IPS-NIHi7 (cell line): ENCODE data around the gene DCC.
A peak's percentile ranks its signal among the peaks of the same experiment; 100 is the strongest.

Experiments
- DNase-seq: peaks from one replicate; pipeline ENCODE4 v3.0.0; 2012; ENCODE audit warnings: mixed read lengths; ENCODE audit errors: extremely low spot score

DCC gene

DNA sequence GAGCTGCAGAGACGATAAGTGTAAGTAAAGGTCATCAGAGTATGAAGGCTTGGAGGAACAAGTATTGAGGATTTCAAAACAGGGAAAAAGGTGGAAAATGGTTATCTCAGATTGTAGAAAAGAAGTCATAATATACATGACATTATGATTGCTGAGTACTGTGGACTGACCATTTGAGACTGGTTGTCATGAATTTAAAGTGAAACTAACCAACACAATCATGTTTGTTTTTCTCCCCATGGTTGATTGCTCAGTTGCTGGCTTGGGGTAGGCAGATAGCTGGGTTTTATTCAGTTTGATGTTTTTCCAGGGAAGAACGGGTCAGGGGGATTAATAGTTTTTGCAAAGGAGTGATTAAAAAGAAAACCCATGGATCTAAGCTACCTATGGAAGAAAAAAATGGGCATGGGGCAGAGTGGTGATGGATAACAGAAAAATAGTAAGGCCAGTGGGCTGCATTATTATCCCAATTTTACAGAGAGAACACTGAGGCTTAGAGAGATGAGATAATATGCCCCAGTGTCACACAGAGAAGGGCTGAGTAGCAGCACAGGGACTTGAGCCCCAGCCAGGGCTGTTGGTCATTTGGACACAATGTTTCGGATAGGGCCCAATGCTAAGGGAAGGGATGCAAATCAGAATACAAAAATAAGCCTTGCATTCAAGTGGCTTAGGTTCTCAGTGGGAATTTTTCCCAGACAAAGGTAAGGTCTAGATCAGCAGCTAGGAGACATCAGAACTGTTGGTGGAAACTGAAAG, 885.7 kb downstream of the DCC start:
- DNase-seq: no peak

DNA sequence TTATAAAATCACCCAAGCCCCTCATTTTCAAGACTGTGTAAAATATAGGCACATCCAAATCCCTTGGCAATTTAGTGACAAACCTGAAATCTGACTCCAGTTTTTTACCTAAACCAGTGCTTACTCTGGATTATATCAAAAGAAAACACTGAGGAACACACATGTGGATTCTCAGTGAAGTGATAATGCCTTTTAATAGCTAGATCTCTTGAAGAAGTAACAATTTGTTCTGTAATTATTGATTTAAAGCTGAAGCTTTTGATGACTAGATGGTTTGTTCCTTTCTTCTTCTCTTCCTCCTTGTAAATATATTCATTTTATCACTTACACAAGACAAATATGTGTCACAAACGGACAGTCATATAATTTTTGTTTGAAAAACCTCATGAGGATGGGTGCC, 894.6 kb downstream of the DCC start:
- DNase-seq: no peak

DNA sequence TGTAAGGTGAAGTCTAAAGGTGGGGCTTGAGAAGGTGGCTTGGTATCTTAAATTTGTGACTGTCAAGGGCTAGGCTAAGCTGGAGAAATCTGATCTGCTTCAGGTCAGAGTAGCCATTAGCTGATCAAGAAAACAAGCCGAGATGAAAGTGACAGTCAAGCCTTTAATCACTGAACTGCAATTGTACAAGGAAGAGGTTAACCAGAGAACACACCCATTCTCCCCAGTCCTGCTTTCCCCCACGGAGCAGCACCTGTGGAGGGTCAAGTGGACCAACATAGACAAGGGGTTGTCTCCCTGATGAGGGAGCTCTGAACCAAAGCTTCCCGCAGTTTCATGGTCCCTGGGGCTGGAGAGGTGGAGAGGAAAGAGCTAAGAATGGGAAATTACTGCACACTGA, 901.2 kb downstream of the DCC start:
- no peak for DNase-seq

DNA sequence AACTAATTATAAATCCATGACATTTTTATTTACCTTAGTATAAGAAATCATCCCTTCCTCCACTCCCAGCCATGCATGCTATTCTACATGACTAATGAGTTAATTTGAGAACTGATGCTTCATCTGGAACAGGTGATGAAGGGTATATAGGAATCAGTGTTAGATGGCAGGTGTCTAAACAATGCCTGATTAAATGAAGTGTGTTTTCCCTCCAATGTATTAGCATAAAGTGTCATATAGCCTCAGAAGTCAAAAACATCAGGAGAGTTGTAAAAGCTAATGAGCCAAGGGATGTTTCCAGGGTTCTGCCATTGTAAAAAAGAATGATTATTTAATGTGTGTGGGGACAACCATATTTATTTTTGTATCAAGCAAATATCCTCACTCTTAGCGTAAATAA, 913.8 kb downstream of the DCC start:
- no peak for DNase-seq

DNA sequence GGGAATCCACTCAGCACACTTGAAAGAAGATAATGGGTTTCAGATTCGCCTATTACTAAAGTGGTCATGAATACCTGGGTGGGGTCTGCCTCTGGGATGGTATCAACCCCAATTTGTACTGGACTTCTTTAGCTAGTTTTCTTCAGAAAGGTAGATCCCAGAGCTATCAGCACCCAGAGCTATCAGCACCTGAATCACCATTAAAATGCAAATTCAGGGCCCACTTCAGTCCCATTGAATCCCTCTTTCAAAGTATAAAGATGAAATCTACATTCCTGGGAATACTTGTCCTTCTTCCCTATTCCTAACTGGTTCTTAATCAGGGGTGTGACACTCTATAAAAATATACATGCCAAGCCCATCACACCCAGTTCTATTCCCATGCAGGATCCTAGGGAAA, 914.3 kb downstream of the DCC start:
- no peak for DNase-seq

DNA sequence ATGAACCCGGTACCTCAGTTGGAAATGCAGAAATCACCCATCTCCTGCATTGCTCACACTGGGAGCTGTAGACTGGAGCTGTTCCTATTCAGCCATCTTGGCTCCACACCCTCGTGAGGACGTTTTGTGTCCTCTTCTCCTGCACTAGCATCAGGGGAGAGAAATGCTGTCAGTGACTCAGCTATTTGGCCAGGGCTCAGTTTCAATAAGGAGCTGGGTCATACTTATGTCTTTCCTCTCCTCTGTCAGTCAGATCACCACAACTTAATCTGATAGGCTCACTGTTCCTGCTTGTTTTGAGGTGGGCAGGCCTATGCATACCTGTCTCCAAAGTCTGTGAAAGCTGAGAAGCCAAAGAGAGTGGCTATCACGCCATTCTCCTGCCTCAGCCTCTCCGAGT, 921.2 kb downstream of the DCC start:
- DNase-seq: no peak

DNA sequence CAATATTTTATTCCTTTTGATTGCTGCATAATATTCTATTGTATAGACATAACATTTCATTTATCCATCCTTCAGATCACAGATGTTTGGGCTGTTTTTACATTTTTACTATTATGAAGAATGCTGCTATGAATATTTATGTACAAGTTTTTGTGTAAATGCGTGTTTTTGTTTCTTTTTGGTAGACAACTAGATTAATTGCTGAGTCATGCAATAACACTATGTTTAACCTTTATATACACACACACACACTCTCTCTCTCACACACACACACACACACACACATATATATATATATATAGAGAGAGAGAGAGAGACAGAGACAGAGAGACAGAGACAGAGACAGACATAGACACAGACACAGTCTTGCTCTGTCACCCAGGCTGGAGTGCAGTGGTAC, 926.9 kb downstream of the DCC start:
- no peak for DNase-seq

DNA sequence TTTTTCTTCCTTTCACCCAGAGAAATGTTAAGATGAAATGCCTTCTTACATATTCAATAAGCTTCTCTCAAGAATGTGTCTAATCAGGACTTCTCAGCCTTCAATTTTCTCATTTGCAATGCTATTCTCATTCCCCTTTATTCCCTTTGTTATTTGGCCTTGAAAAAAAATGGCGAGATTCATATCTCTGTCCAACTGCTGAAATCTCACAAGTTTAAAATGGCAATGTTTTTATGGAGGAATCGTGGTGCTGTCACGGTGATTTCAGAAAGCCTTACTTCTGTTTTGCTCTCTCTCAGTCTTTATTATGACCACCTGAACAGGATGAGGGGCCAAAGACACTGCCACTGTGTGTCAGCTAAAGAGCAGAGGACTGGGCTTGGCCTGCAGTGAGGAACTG, 928.5 kb downstream of the DCC start:
- no peak for DNase-seq

DNA sequence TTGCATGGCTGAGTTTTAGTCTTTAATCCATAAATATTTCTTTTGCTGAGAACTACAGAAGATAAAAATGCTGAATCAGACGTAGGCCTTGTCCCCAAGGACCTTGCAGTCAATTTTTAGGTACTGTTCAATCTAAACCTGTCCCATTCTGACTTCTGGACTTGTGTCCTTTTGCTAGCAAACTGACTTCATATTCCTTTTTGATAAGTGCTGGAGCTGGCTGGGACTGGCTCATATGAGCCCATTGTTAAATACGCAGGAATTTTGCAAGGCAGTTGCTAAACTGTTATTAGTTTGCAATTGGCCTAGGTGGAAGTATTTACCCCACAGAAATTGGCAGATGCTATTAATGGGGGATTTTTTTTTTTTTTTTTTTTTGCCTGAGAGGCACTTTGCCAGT, 941.4 kb downstream of the DCC start:
- no peak for DNase-seq

DNA sequence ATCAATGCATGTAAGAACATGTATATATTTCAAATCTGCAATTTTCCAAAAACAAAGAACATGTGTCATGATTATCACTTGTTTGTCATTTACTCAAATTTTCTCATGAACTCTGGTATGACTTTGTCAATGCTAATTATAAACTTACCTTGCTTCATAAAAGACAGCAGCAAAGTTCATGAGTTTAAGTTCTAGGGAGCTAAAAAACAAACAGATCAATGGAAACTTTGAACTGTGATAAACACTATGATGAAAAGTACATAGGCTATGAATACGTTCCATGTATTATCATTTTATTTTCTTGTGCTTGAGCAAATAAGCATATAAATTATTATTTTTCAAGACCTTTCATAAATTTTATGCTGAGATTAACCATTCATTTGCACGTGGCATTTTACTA, 943.7 kb downstream of the DCC start:
- DNase-seq: no peak

DNA sequence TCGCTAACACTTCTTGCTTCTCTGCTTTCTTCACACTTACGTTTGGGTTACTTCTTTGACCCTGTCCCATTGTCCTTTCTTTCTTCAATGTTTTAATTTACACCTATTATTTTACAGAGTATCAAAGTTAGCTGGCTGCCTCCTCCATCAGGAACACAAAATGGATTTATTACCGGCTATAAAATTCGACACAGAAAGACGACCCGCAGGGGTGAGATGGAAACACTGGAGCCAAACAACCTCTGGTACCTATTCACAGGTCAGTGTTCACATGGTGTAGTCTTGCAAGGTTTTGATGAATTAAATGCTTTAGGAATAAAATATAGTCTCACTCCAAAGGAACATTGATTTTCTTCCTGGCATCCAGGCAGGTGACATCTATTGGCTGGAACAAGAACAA, 965.5 kb downstream of the DCC start:
- DNase-seq: no peak

DNA sequence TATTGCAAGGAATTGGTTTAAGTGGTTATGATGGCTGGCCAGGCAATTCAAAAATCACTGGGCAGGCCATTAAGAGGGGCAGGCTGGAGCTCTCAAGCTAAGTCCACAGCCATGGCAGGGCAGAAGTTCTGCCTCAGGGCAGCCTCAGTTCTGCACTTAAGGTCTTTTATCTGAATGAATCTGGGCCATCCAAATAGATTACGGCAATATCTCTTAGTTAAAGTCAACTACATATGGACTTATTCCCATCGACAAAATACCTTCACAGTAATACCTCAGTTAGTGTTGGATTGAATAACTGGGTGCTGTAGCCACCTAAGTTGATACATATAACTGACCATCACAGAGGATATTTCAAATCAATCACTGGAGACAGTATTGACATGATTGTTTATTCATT, 979.6 kb downstream of the DCC start:
- no peak for DNase-seq

DNA sequence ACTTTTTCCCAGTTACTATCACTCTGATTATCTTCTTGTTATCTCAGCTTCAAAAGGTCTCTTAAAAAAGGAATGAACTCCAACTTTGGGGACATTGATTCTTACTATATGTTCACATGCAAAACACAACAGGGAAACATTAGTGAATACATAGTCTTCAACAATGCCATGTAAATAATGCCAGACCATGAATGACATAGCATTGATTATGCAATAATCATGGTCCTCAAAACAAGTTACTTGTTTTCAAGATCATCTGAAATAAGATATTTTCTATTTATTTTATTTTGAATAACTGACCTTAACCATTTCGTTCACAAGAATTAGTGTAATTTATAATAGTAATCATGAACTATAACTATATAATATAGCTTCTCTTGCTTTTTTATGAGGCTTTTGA, 982.2 kb downstream of the DCC start:
- DNase-seq: no peak

DNA sequence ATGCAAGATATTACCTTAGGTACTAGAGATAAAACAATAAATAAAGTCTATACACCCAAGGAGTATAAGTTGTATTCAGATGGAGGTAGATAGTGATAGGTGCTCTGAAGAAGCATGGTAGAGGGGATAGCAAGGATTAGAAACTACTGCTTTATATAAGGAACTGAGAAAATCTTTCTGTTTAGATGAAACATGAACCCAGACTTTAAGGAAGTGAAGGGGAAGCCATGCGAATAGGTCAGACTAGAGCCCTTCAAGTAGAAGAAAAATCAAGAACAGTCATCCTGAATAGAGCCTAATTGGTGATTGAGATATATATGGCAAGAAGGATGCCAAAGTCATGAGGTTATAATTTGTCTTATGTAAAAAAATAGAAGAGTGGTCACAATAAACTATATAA, 984.4 kb downstream of the DCC start:
- DNase-seq: no peak

DNA sequence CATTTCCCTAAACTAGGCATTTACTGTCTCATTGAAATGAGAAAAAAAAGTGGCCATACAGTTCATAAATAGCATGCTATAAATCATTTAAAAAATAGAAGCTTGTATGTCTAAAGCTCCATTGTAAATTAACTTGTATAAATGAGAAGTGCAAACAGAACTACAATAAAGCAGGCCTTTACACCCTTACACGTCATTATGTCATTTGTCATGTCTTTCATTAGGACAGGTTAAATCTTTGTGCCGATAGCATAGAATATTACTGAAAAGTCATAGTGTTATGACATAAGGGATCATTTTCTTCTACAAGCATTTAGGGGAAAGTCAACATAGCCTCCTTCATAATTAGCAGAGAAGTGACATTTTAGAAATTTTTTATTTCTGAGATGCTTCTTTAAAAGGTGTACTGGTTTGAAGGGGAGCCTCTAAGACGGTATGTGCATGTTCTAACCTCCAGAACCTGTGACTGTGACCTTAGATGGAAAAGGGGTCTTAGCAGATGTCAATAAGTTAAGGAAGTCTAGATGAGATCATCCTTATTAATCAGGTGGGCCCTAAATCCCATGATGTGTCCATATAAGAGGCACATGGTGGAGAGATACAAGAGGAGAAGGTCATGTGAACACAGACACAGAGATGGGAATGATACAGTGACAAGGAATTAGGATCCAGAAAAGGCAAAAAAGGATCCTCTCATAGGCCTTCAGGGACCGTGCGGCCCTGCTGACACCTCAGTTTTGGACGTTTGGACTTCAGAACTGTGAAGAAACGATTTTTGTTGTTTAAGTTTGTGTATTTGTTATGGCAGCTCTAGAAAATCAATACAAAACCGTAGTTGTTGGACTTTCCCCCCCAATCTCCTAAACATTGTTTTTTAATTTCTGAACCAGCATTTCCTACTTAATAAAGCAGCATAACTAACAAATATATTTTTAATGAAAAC, 1020.8 kb downstream of the DCC start:
- no peak for DNase-seq

DNA sequence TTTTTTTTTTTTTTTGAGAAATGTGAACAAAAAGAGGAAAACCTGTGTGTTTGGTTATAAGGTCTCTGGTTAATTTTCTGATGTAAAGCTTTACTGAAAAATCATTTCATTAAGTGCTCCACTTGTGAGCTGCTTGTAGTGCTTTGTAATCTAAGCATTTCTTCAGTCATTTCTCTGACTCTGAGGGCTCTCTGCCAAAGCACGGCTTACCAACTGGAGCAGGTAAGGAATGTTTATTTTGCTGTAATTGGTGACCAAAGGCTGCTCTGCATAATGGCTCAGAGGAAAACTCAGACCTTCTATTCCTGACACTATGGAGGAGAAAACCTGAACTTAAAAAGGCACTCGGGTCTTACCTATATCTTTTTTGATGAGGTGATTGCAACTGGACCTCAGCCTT, 1035.6 kb downstream of the DCC start:
- DNase-seq: no peak

DNA sequence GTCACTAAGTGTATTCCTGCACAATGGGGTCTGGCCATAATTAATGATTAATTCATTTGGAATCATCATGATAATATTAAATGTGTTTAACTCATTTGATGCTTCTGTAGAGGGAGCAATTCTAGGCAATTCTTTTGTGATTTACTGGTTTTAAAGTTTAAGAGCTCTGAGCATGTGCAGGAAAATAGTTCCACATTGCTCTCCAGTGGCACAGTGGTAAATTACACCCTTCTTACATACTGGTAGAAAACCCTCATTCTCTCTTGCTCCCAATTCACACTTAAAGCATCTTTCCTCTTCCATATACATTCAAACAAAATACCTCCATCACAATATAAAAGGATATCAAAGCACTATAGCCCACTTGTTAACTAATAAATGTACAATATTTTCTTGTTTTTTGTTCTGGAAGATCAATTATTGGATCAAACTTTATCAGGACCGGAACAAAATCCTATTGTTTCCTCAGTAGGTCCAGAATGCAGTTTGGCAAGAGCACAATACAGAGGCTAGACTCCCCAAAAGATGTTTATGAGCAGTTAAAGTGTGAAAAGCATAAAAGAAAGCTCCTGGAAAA, 1040.2 kb downstream of the DCC start:
- DNase-seq: peak; percentile 49

DNA sequence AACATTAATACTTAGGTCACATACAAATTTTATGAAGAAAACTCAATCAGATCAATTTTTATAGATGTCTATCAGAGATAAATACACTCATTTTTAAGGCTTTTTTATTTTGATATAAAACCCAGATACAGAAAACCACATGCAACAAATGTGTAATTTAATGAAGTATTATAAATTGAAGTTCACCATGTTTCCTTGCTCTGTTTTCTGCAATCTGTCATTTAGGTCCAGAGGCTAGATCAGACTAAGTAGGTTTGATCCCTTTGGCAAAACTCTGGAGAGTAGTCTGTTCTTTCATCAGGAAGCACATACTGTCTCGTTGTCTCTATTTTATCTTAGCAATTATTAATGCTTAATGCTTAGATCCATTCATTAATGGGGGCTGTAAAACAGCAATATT, 1042.9 kb downstream of the DCC start:
- no peak for DNase-seq

DNA sequence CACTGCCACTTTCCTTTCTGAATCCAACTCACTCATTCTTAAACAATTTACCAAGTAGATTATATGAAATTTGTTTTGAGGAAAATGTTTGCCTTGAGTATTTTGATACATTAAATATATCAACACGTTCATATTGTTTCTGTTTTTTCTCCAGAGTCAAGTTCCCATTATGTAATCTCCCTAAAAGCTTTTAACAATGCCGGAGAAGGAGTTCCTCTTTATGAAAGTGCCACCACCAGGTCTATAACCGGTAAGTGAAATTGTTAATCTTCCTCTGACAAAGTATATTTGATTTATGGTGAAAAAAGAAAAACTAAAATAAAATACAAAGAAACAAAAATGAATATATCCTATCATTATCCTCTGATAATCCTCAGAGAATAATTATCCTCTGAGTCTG, 1045.9 kb downstream of the DCC start:
- DNase-seq: no peak

DNA sequence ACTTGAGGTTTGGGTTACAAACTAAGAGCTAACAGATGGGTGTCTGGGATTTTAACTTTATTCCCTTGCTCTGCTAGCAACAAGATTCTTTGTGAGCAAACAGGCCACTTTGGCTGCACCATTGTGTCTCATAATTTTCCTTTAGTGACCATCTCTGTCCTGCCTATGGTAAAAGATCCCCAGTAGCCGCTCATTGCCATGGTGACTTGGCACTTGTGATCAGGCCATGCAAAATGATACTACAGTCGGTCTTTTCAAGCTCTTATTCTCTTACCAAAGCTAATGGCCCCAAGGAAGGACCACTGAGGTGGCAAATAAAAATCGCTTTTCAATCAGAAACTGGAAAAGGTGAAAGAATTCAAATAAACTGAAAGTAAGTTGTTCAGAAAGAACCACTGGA, 1047.6 kb downstream of the DCC start:
- DNase-seq: no peak

DNA sequence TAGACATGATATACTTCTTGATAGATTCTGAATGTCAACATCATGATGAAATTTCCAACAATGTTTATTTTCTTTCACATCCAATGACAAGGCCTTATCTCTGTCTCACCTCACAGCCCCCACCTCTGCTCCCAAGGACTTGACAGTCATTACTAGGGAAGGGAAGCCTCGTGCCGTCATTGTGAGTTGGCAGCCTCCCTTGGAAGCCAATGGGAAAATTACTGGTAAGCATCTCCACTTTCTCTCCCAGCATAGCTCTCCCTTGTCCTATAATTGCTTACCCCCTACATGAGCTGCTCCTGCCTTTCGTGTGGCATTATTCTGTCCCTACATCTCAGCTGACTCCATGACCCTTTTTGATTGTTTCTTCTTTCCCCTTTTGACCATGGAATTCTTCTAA, 1062.7 kb downstream of the DCC start:
- DNase-seq: no peak

DNA sequence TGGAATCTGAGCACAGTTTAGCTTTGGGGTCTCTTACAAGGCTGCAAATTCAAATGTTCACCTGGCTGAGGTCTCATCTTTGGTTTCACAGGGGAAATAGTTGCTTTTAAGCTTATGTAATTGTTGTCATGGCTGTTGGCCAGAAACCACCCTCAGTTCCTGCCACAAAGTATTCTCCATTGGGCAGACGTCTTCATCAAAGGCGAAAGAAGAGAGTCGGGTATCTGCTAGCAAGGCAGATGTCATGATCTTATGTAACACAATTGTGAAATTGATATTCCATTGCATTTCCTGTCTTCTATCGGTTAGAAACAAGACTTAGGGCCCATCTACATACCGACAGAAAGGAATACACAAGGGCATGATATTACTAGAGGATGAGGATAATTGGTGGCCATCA, 1068.3 kb downstream of the DCC start:
- no peak for DNase-seq

DNA sequence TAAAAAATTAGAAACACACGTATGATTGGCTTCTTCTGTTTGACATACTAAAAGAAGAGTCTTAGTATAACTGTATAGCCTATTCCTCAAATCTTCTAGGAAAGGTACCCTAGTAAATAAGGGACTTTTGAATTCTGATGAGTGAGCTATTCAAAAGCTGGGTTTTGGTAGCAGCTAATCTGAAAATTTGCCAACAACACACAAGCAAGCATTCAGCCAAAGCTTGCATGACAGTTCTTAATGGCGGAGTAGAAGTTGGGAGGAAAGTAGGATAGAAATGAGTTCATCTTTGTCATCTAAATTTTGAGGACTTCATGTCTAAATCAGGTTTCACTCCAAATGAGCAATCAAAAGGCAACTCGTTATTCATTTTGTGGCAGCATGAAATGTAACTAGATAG, 1071.5 kb downstream of the DCC start:
- DNase-seq: no peak
